ENCODE measurements around the gene GFPT2.

GFPT2 gene

DNA sequence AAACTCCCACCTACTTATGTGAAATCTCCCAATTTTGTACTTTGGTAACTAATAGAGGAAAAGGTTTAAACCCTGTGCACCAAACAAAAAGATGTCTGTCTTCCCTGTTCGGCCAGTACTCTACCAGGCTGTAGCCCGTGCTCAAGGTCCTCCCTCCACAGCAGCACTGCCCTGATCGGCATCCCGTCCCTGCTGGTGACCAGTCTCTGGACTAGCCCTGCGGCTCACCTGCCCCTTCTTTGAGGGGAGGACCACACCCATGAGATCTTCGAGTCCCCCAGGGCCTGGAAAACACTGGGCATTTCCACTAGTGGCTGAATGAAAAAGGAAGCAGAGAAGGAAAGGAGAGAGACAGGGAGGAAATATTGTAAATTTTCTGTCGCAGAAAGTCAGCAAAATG, 2.8 kb downstream of the GFPT2 start:
- CTCF ChIA-PET: interaction anchor here (1.1 kb wide), 1 partner anchor 22 kb away, joined by 3 read pairs; no protein-coding TSS in a partner anchor
- Mint-ChIP-seq H3K27ac (no peak overlapping the region), H3K9me3 (no peaks in the 10 kb centered on the region), H3K4me3 (no peak overlapping the region), H3K27me3 (peaks cover 77% of the 10 kb centered on the region), H3K36me3 (no peaks in the 10 kb centered on the region), H3K4me1 (peaks cover 5% of the 10 kb centered on the region)
- DNase-seq: no peak

DNA sequence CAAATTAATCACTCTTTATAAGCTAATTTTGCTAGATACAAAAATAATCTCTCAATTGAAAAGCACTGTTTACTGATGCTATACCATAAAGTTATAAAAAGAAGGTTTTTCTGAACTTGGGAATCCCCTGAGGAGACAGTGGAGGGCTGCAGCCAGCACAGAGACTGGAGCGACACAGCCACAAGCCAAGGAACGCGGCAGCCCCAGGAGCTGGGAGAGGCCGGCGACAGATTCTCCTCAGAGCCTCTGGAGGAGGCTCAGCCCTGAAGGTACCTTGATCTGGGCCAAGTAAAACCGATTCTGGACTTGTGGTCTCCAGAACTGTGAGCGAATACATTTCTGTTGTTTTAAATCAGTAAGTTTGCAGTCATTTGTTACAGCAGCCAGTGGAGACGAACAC, 3.7 kb downstream of the GFPT2 start:
- CTCF ChIA-PET: interaction anchor here (1.1 kb wide), 1 partner anchor 21 kb away, joined by 3 read pairs; no protein-coding TSS in a partner anchor
- peaks cover 67% of the 10 kb centered on the region for H3K27me3 Mint-ChIP-seq
- no peak overlapping the region for H3K27ac Mint-ChIP-seq
- no peaks in the 10 kb centered on the region for H3K36me3 Mint-ChIP-seq
- peaks cover 4% of the 10 kb centered on the region for H3K4me1 Mint-ChIP-seq
- no peak for DNase-seq
- H3K4me3 Mint-ChIP-seq: no peak overlapping the region
- H3K9me3 Mint-ChIP-seq: no peaks in the 10 kb centered on the region

DNA sequence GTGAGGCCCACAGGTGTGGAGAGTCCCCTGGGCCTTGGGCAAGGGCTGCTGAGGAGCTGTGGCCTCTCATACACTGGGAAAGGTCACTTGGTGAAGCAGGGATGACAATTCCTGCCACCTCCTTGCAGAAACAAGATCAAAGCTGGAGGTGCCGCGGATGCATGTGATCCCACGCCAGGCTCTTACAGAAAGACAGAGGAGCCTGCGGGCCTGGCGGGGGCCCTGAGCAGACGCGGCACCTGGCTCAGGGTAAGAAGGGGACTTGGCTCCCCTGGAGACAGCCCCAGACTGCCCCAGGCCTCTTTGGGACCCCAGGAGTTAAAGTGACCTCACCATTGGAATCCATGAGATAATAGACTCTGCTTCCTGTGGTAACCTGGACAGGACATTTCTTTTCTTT, 4.8 kb downstream of the GFPT2 start:
- H3K9me3 Mint-ChIP-seq: no peaks in the 10 kb centered on the region
- peaks cover 65% of the 10 kb centered on the region for H3K27me3 Mint-ChIP-seq
- H3K27ac Mint-ChIP-seq: no peak overlapping the region
- no peaks in the 10 kb centered on the region for H3K4me1 Mint-ChIP-seq
- CTCF ChIA-PET: no interaction called here
- H3K4me3 Mint-ChIP-seq: no peak overlapping the region
- H3K36me3 Mint-ChIP-seq: no peaks in the 10 kb centered on the region
- DNase-seq: no peak

DNA sequence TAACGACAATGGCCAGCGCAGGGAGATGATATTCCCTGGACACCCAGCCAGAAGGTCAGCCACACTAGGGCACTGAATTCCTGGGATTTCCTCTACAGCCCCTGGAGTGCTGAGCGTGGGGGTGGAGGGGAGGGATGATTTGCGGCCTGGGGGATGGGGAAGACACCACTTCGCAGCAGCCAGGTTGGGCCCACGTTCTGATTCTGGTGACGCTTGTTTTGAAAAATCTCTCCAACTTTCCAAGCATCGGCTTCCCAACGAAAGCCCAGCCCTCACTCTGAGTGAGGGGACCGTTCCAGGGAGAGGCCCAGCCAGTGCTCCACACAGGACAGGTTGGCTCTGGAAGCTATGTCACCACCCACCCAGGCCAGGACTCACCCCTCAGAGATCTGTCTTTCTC, 5.4 kb downstream of the GFPT2 start:
- no peaks in the 10 kb centered on the region for H3K9me3 Mint-ChIP-seq

DNA sequence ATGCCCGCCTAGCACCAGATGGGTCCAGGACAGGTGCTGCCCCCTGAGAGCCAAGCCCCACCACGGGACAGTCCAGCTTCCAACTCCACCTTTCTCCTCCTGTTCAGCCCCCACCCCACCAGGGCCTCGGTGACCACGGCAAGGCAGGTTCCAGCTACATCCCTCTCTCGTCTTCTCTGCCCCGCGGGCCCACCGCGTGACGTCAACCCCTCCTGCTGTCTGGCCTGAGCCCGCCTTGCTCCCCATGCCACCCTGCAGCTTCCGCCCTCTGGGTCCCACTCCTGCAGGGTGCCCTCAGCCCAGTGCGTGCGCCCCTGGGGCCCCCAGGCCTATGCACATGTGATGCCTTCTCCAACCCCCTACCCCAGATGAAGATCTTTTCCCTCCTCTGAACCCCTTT, 6.8 kb downstream of the GFPT2 start:
- Mint-ChIP-seq H3K4me3 (no peak overlapping the region), H3K9me3 (no peaks in the 10 kb centered on the region), H3K27me3 (peaks cover 58% of the 10 kb centered on the region), H3K4me1 (no peaks in the 10 kb centered on the region), H3K36me3 (no peaks in the 10 kb centered on the region), H3K27ac (no peak overlapping the region)
- CTCF ChIA-PET: no interaction called here
- no peak for DNase-seq

More for the DNA sequence above, 5.4 kb downstream of the GFPT2 start:
- Mint-ChIP-seq H3K4me3 (no peak overlapping the region), H3K27me3 (peaks cover 69% of the 10 kb centered on the region), H3K36me3 (no peaks in the 10 kb centered on the region), H3K4me1 (no peaks in the 10 kb centered on the region), H3K27ac (no peak overlapping the region)
- DNase-seq: no peak
- CTCF ChIA-PET: no interaction called here

DNA sequence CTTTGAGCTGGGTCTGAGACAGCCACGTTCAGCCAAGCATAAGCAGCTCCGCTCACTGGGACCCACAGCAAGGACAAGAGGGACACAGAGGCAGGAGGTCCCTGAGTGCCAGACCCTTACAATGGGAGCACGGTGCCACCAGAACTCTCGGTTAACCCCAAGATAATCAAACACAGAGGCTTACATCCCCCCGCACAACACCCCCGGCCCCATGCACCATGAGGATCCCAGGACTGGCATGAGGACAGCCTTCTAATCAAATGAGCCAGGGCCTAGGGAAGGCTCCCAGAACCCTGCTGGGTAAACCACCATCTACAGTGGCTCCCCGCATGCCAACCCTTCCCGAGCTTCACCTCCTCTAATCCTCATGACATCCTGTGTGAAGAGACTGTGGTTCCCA, 7.4 kb downstream of the GFPT2 start:
- peaks cover 52% of the 10 kb centered on the region for H3K27me3 Mint-ChIP-seq
- no peak overlapping the region for H3K4me3 Mint-ChIP-seq
- CTCF ChIA-PET: no interaction called here
- DNase-seq: no peak
- H3K4me1 Mint-ChIP-seq: no peaks in the 10 kb centered on the region
- H3K36me3 Mint-ChIP-seq: no peaks in the 10 kb centered on the region
- H3K27ac Mint-ChIP-seq: no peak overlapping the region
- H3K9me3 Mint-ChIP-seq: no peaks in the 10 kb centered on the region

DNA sequence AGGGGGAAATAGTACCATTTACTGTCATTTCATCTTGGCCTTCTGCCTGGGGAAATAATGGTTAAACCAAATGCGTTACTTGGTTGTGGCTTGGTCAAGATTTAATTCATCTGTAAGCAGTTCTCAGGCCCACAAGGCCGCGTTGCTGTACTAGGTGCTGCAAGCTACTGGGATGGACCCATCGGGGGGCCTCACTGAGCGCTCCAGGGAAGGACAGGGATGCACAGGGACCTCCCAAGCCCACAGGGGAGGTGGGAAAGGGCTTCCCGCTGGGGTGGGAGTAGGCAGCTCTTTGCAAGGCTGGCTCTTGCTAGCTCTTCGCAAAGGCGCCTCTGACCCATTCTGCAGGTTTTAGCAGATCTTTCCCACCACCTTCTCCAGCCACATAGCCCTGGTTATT, 8.0 kb downstream of the GFPT2 start:
- Mint-ChIP-seq H3K36me3 (no peaks in the 10 kb centered on the region), H3K4me3 (no peak overlapping the region), H3K27me3 (peaks cover 46% of the 10 kb centered on the region), H3K4me1 (no peaks in the 10 kb centered on the region), H3K9me3 (no peaks in the 10 kb centered on the region), H3K27ac (no peak overlapping the region)
- no peak for DNase-seq
- CTCF ChIA-PET: interaction anchor here (4.0 kb wide), 1 partner anchor 17 kb away, joined by 18 read pairs; no protein-coding TSS in a partner anchor

DNA sequence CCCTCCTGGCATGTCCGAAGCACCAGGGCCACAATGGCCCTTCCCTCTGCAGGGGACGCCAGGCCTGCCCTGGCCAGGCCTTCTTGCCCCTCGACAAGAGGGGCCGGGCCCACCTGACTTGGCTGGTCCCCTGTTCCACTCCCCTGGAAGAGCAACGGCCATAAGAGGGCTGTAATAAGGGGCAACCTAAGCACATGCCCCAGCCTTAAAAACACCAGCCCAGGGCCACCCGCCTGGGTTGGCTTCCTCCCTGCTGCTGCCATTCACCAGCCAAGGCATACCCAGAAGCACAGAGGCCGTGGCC, 8.5 kb downstream of the GFPT2 start:
- H3K4me1 Mint-ChIP-seq: no peaks in the 10 kb centered on the region
- no peak overlapping the region for H3K4me3 Mint-ChIP-seq
- DNase-seq: no peak
- no peak overlapping the region for H3K27ac Mint-ChIP-seq
- H3K27me3 Mint-ChIP-seq: peaks cover 41% of the 10 kb centered on the region
- no peaks in the 10 kb centered on the region for H3K9me3 Mint-ChIP-seq
- H3K36me3 Mint-ChIP-seq: no peaks in the 10 kb centered on the region
- CTCF ChIA-PET: interaction anchor here (4.0 kb wide), 1 partner anchor 16 kb away, joined by 18 read pairs; no protein-coding TSS in a partner anchor

DNA sequence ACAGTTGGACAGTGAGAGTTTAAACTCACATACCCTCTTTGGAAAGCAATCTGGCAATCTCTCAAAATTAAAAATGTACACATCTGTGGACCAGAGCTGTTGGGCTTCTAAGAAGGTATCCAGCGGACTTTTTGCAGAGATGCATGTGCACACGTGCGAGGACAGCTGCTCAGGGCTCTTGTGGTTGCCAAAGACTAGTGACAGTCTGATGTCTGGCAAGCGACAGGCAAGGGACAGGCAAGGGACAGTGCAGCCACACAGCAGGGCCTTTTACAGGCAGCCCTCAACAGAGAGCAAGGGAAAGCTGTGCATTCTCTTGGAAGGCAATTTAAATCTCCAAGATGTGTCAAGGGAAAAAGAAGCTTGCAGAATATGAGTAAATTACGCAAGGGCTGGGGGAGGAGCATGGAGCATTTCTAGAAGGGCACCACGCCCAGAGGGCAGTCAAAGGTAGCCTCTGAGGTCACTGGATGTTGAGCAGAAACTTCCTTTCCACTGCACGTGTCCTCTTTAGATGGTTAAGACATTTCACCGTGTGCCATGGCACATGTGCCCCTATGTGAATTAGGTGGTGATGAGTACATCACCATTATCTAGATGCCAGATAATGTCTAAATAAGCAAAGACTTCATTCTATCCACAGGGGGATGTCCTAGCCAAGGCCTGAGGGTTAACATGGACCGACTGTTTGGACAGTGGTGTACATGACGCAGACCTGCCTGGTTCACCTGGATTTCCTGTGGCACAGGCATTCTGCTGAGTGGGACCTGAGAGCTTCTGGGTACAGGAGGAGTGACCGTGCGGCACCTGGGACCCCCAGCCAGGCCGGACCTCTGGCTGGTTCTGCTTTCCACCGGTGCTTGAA, 9.1 kb downstream of the GFPT2 start:
- Mint-ChIP-seq H3K27ac (no peak overlapping the region), H3K9me3 (no peaks in the 10 kb centered on the region), H3K27me3 (peaks cover 37% of the 10 kb centered on the region), H3K4me3 (no peak overlapping the region), H3K36me3 (no peaks in the 10 kb centered on the region), H3K4me1 (no peaks in the 10 kb centered on the region)
- CTCF ChIA-PET: interaction anchor here (4.0 kb wide), 1 partner anchor 15 kb away, joined by 18 read pairs; no protein-coding TSS in a partner anchor
- DNase-seq: no peak

DNA sequence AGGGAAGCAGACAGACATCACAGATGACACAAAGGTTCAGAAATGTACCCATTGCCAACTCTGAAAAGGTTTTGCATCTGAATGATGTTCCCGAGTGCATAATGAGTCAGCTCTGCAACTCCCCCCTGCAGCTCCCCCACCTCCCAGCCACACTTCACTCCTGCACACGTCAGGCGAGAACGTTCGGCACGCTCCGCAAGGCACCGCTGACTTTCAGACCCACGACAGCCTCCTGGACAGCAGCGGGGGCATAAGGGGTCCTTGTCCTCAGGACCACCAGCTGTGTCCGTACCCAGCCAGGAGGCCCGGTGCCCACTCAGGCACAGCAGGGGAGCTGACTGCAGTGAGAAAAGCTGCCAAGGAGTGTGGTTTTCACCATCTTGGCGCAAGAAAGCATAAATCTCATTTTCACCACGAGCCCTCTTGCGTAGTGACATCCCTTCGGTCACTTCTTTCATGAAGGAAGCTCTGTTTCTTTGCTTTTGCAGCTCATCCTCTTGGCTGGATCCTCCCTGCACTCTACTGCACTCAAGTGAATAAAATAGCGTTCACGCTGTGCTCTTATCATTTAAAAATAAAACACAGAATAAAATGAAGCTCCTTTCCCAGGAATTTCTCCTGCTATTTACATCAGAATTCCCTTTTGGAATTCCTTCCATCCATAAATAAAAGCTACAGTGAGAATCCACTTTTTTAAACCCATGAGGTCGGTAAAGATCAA, 9.9 kb downstream of the GFPT2 start:
- Mint-ChIP-seq H3K4me1 (no peaks in the 10 kb centered on the region), H3K36me3 (no peaks in the 10 kb centered on the region), H3K9me3 (no peaks in the 10 kb centered on the region), H3K27ac (no peak overlapping the region), H3K27me3 (peaks cover 36% of the 10 kb centered on the region), H3K4me3 (no peak overlapping the region)
- no peak for DNase-seq
- CTCF ChIA-PET: interaction anchor here (4.0 kb wide), 1 partner anchor 15 kb away, joined by 18 read pairs; no protein-coding TSS in a partner anchor

DNA sequence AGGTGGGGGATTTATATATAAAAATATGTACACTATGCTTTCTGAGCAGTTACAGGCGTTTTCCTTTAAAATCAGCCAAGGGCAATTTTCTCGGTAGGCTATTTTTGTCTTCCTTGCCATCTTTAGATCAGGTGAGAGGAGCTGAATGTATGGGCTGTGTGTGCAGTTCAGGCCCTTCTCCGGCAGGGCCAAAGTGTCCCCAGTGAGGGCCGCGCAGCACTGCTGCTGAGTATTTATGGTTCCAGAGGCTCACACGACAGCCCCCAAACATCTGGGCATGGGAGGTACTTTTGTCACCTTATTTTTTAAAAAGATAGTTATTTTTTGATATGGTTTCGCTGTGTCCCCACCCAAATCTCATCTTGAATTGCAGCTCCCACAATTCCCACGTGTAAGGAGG, 11.5 kb downstream of the GFPT2 start:
- Mint-ChIP-seq H3K9me3 (no peaks in the 10 kb centered on the region), H3K4me3 (no peak overlapping the region), H3K27me3 (peaks cover 26% of the 10 kb centered on the region), H3K36me3 (no peaks in the 10 kb centered on the region), H3K4me1 (no peaks in the 10 kb centered on the region), H3K27ac (no peak overlapping the region)
- CTCF ChIA-PET: interaction anchor here (4.0 kb wide), 1 partner anchor 13 kb away, joined by 18 read pairs; no protein-coding TSS in a partner anchor
- no peak for DNase-seq

DNA sequence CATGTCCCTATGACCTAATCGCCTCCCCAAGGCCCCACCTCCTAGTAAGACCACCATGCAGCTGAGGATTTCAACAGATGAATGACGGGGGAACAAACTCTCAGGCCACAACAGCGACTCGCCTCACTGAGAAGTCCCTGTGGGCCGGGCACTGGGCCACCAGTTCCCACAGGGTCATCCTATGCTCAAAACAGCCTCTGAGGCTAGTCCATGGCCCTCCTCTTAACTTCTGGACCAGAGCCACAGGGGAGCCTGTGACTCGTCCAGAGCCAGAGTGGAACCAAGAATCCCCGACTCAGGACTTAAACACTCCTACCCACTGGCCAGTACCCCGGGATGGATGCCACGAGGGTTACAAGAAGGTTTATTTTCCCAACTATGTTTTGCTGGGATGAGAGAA, 12.3 kb downstream of the GFPT2 start:
- CTCF ChIA-PET: interaction anchor here (0.9 kb wide), 1 partner anchor 12 kb away, joined by 4 read pairs; no protein-coding TSS in a partner anchor
- Mint-ChIP-seq H3K4me1 (no peaks in the 10 kb centered on the region), H3K27me3 (peaks cover 21% of the 10 kb centered on the region), H3K9me3 (no peaks in the 10 kb centered on the region), H3K4me3 (no peak overlapping the region), H3K27ac (no peak overlapping the region), H3K36me3 (no peaks in the 10 kb centered on the region)
- no peak for DNase-seq

DNA sequence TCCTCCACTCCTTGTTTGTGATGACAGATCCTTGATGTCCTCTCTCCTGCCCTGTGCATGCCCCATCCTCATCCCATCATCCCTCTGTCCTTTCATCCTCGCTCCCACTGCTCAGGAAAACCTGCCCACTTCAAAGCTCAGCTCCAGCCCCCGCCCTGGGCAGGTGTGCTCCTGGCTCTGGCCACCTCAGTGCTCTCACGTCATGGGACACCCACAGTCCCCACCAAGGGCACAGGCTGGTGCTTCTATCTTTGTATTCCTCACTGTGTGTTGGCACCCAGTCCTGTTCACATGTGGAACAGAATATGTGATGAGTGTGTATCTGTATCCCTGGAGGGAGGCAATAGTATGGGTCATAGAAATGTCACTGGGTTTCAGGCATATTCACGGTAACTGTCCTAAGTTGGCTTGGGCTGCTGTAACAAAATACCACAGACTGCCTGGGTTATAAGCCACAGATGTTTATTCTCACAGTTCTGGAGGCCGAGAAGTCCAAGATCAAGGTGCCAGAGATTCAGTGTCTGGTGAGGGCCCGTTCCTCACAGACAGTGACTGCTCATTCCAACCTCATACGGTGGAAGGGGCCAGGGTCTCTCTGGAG, 13.5 kb downstream of the GFPT2 start:
- Mint-ChIP-seq H3K4me1 (no peaks in the 10 kb centered on the region), H3K9me3 (no peaks in the 10 kb centered on the region), H3K36me3 (no peaks in the 10 kb centered on the region), H3K27me3 (peaks cover 21% of the 10 kb centered on the region), H3K4me3 (no peak overlapping the region), H3K27ac (no peak overlapping the region)
- DNase-seq: no peak
- CTCF ChIA-PET: interaction anchor here (3.2 kb wide), 1 partner anchor 11 kb away, joined by 10 read pairs; no protein-coding TSS in a partner anchor

DNA sequence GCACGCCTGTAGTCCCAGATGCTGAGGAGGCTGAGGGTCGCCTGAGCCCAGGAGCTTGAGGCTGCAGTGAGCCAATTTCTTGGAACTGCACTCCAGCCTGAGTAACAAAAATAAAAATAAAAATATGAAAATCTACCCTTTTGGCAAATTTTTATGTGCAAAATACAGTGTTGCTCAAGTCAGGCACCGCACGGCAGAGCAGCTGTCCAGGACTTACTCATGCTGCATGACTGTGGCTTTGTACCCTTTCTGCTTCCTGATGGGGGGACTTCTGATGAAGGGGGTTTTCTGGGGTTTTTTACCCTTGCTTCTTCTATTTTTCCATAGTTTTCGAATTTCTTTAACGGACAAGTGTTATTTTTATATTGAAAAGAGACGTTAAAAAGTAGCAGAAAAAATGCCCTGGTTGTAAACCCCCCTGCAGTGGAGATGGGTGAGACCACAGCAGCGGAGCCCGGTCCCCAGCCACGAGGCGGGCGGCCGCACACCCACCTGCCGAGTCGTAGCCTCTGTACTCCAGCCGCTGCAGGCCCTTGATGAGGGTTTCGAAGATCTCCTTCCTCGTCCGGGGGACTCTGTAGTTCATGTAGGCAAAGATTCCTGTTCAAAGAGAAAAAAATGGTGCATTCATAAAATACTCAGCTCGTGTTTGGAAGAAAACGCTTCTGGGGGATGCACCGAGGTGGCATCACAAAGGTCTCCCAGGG, 15.0 kb downstream of the GFPT2 start:
- H3K27ac Mint-ChIP-seq: no peak overlapping the region
- H3K36me3 Mint-ChIP-seq: no peaks in the 10 kb centered on the region
- no peaks in the 10 kb centered on the region for H3K4me1 Mint-ChIP-seq
- no peak overlapping the region for H3K4me3 Mint-ChIP-seq
- DNase-seq: no peak
- no peaks in the 10 kb centered on the region for H3K9me3 Mint-ChIP-seq
- peaks cover 18% of the 10 kb centered on the region for H3K27me3 Mint-ChIP-seq
- CTCF ChIA-PET: interaction anchor here (3.2 kb wide), 1 partner anchor 9 kb away, joined by 10 read pairs; no protein-coding TSS in a partner anchor
